ENCODE results near the gene SBNO2.

The SBNO2 gene

GRCh38 chr19:1103708-1104310 is 70.3 kb downstream of the SBNO2 start, which contains the start of gene GPX4:
Gene GPX4 (plus strand): TSS chr19:1103994. CDS start chr19:1104044, 50 bp downstream.
- peak; percentile 99 for DNase-seq

- no peak for DNase-seq
Measured at GRCh38 chr19:1103132-1103707, 70.8 kb downstream of the SBNO2 start.

DNA sequence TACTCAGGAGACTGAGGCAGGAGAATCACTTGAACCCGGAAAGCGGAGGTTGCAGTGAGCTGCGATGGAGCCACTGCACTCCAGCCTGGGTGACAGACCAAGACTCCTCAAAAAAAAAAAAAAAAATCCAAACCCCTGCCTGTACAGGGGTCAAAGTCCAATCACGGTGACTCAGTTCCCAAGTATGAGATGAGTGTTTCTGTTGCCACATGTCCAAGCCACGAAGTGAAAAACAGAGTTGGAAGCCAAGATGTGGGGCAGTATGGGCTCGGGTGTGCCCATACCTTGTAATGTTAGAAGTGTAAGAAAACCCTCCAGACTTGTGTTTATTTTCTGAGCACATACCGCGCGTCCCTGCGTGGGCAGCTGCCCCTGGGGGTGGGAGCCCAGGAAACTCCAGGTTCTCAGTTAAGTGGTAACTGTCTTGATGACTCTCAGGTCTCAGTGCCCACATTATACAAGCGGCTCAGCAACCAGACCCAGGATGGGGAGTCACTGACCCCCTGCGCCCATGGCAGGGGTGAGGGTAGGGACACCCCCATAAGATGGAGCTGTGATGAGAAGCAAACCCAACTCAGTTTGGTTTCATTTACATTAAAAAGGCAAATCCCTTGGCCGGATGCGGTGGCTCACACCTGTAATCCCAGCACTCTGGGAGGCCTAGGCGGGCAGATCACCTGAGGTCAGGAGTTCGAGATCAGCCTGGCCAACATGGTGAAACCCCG is 71.5 kb downstream of the SBNO2 start:
- peak; percentile 88 for DNase-seq

DNA sequence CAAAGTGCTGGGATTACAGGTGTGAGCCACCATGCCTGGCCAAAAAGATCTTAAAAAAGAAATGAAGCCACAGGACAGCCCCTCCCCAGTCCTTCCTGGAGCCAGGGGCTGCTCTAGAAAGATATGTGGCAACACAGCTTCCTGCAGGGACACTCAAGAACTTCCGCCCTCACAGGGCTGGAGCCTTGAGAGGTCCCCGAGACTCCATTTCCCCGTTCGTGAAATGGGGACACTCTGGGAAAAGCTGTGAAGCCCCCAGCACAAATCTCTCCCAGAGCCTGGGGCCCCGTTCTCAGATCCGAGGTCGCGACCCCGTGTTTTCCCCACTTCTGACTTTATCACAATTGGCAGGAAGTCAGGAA is 72.8 kb downstream of the SBNO2 start:
- DNase-seq: no peak

DNA sequence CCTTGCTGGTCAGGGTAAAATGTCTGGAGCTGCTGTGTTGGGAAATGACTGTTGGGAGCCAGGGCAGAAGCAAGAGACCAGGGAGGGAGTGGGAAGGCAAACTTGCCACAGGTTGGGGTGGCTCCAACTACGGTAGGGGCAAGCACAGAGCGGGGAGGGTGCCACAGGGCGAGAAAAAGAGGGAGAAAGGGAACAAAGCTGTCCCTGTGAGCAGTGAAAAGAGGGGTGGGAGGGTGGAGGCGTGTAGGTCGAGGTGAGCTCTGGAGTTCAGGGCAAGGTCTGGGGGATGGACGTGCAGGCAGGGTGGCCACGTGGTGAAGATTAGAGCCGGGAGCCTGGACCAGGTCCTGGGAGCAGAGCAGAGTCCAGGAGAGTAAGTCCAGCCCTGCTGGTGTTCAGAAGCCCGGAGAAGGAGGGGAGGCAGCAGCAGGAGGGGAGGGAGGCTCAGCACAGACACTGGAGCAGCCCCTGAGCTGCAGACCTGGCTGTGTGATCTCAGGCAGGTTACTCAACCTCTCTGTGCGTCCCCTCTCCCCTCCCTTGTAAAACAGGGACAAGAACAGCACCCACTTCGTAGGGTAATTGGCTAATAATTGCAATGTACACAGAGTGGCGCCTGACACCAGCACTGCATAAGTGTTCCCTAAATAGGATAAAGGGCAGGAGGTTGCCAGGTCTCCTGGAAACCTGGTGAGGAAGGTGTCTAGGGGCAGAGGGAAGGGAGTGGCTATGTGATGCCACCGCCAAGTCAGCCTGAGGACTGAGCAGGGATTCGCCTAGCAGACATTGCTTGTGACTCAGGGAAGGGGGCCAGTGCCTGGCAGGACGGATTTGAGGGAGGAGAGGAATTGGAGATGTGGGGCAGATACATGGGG is 75.7 kb downstream of the SBNO2 start:
- no peak for DNase-seq

GRCh38 chr19:1097810-1098176 is 76.3 kb downstream of the SBNO2 start:
- DNase-seq: no peak

DNA sequence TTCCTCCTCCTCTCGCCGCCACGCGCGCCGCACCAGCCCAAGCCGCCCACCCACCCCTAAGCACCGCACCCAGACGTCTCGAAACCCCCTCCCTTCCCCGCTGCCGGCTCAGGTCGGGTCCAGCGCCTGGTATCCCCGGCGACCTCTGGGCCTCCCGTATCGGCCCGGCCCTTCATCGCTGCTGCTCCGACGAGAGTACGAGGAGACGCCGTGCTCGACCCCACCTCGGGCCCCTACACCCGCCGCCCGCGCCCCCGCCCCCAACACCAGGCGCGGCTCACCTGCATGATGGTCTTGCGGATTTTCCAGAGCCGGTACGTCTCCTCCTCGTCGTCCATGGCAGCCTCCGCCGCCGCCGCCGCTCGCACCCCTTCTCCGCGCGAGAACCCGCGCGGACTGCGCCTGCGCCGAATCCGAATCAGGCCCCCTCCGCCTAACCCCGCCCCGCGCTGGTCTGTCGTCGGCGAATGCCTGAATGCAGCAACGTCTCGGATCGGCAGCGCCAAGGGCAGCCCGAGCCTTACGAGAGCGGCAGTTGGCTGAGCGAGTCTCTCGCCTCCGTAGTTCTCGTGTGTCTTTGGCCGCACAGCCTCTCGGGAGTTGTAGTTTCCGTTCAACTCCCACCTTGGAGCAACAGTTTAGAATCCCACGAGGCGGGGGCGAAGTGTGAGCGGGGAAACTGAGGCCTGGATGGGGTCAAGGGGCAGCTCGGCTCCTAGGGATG is 78.9 kb downstream of the SBNO2 start, which contains the start of gene POLR2E:
Gene POLR2E, minus strand, starts transcription at position 398 of the 724 bp plus-strand sequence. Its CDS starts 60 bp downstream, at position 338.
- peak; percentile 99 for DNase-seq

DNA sequence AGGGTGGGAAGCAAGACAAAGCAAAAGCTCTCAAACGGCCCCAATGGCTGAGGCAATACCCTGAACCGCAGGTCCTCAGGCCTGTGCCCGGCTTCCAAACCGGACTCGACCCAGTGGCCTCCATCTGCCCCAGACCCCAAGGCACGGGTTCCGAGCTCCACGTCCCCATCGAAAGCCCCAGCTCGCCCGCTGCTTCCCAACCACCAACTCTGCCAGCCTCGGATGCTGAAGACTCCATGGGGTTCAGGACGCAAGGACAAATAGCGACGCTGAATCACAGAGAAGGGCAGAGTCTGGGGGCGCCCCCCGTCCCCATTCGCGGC is 79.5 kb downstream of the SBNO2 start:
- no peak for DNase-seq

DNA sequence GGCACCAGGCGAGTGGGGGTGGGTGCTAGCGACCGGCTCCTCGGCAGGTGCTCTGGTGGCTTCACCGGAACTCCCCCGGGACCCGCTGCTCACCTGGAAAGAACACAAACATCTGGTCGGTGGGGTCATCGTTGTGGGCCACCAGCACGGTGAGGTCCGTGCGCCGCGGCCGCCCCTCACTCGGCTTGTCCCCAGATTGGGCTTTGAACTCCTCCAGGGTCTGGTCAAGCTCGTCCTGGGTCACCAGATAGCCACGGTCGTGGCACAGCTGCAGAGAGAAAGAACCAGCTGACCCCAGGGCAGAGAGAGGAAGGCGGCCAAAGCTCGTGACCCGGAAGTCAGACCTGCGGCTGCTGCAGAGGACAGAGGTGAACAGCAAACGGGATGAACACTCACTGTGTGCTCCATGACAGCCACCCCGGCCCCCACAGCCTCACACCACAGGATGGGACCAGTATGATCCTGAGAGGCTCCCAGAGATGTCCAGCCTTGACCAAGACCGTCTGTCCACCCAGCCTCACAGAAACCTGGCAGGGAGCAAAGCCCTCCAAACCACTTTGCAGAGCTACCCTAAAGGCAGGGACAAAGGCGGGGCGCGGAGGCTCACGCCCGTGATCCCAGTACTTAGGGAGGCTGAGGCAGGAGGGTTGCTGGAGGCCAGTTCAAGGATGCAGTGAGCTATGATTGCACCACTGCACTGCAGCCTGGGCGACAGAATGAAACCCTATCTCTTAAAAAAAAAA is 80.1 kb downstream of the SBNO2 start:
- no peak for DNase-seq

DNA sequence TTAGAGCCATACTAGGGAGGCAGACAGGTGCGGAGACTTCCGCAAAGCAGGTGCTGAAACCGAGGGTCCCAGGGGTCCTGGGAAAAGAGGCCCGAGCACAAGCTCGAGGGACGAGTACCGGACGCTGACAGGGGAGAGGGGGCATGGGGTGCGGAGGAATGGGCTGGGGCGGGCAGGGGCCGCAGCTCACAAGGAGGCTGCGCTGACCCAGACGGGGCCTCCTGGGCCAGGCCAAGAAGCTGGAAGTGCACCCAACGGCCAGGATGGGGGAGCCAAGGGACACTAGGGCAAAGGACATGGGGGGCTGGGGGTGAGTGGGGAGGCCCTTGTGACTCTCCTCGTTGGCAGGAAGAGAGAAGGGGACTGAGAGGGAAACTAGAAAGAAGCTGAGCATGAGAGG is 80.7 kb downstream of the SBNO2 start:
- no peak for DNase-seq

DNA sequence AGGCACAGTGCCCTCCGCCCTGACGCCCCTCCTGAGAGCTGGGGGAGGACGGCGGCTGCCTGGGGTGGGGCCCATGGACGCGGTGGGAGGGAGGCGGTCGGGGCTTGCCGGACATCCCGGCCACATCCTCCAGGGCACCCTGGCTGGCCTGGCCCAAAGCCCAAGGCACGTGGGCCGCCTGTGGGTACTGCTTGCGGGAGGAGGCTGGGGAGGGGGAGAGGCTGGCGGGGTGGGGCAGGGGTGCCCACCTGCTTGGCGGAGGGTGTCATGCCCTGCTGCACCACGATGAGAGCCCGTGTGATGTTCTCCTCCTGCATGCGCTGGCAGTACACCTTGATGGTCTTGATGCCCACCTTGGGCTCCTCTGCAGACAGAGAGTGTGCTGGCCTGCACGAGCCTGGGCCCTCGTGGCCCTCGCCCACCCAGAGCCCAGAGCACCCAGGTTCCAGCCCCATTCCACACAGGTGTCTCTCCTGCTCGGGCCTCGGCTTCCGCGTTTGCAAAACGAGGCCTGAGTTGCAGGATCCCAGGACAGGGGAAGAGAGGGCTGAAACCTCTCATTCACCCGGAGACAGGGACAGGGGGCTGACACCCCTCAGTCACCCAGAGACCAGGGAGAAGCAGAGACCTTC is 82.4 kb downstream of the SBNO2 start:
- no peak for DNase-seq

DNA sequence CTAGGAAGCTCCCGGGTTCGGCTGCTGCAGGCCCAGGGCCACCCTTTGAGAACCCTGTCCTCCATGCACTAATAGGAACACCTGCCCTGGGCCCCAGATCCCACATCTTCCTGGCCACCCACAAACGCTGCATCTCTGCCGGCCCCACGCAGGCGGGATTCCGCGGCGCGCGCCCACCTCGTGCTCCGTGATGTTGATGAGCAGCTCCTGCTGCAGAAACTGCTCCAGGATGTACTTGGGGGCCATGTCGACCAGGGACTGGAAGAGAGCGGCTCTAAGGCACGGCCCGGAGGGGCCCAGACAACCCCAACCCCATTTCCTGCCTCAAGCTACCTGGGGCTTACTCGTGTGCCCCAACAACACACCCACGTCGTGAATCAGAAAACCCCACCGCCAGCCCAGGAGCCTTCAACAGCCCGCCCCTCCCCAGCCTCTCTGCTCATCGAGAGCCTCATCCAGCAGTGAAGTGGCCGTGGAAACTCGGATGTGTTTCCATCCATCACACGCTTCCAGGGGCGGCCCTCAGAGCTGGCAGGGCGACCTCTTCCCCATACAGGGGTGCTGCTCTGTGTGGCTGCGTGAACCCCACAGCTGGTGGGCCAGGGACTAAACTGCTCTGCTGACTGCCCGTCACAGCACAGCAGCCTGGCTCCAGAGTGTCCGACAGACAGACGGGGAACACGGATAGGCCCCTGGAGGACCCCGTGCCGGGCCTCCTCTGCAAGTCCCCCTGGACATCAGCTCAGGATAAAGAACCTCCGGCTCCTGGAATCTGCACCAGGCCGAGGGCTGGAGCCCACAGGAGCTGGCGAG is 83.1 kb downstream of the SBNO2 start:
- no peak for DNase-seq

- no peak for DNase-seq
Measured at GRCh38 chr19:1089891-1090290, 84.2 kb downstream of the SBNO2 start.

DNA sequence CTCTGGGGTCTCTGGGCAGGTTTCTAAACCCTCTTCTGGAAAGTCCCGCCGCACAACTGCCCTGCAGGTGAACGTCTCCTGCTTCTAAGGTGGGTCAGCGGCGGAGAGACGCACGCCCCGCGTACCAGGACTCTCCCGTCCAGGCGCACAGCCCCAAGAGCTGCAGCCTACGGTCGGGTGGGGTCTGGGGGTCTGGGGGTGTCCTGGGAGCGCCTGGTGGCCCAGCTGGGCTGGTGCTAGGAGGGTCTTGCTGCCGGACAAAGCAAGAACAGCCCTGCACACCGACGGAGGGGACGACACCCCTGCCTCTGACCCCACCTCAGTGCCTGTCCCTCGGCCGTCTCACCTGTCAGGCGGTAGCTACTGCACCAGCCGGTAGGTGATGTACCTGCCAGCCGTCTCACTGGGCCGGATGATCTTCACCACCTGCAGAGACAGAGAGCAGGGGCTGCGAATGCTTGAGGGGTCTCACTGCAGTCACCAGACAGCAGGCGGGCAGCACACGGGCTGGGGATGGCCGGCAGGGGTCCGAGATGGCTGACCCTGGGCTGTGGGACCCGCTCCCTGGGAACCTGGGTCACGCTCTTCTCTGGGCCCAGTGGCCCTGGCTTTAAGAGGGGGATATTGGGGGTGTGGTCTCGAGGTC is 84.8 kb downstream of the SBNO2 start:
- no peak for DNase-seq

DNA sequence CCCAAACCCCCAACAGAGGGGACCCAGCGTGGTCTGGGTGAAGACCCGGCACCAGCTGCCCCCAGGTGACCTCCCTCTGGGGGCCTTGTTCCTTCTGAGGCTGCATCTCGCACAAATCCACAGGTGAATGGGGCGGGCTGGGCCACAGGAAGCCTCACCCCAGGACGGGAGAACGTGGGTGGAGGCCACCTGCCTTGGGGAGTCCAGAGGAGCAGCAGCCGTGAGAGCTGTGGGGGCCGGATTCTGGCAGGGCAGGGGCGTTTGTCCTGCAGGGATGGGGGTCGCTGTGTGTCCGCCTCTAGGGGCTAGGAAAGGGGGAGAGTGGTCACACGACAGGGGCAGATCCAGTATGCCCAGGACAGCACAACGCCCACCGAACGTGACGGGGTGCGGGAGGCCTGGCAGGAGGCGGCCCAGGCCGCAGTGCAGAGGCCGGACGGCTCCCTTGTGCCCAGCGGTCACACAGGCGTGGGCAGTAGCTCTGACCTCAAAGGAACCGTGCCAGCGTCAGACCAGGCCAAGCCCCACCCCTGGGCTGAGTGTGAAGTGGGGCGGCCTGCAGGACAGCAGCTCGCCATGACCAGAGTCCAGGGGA is 85.6 kb downstream of the SBNO2 start:
- DNase-seq: no peak

DNA sequence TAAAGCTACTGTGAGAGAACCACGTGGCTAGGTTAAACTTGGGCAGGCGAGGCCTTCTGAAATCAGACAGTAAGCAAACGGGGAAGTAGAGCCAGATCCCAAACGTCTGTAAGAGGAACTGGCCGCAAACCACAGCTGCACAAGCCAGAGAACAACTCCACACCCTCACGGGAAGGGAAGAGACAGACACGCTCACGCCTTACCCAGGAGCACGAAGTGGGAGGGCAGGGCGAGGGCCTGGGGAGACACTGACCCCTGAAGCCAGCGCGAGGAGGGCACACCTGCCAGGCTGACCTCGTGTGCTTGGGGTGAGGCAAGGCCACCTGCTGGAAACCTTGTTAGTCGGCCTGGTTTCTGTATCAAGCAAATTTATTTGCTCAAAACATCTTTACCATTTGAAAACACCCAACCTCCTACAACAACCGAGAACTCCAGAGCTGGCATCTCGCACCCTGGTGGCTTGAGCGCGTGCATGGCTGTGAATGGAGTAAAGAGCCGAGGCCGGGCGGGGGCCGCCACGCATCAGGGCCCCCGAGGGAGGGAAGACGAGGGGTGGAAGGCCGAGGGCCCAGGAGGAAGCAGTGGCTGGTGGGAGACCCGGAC is 86.2 kb downstream of the SBNO2 start:
- DNase-seq: no peak

GRCh38 chr19:1086613-1087012 is 87.5 kb downstream of the SBNO2 start:
- DNase-seq: no peak

- DNase-seq: no peak
Measured at GRCh38 chr19:1085676-1086442, 88.2 kb downstream of the SBNO2 start.

Measured in activated effector memory CD4-positive, alpha-beta T cell treated with anti-CD3 and anti-CD28 coated beads, Interleukin-2, amount 50 U/mL, for 16 hours (primary cell).